Measurements from ENCODE around the gene AGMO. TPM values are rescaled to one million over a fixed set of nuclear protein-coding genes. Genes with fewer than 3 reads are reported as not detected.

The AGMO gene
- total RNA-seq, 1 experiment from 2014 or later, result not detected

DNA sequence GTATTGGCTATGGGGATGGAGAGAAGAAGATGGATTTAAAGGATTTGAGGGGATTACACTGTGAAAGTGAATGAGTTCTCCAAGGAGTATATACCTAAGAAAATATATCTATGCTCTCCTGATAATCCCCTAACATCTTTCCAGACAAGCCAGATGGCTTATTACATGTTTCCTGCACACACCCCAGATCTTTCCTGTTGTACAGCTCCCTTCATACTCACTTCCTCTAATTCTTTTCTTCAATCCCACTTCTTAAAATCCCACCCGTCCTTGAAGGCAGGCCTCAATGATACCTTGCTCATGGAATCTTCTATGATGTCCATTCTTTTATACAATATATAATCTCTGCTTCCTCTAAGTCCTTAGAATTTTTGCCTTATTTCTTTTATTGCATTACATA lies 342.1 kb downstream of the AGMO start:
- ATAC-seq, result no peak
- intact Hi-C loops (cut with micrococcal nuclease; ENCODE audit: unreplicated experiment), result no loop called here
- TF ChIP-seq POLR2AphosphoS5 (IDR thresholded peaks at IDR 0.05; ENCODE audit: low read depth, low read length) (no peak), TCF7L2 (IDR thresholded peaks at IDR 0.05; ENCODE audit: low read depth, low read length) (no peak), SIN3A (IDR thresholded peaks at IDR 0.05; ENCODE audit: borderline replicate concordance, insufficient read depth, low read depth, low read length) (no peak)
- TF ChIP-seq, protein P1, sequence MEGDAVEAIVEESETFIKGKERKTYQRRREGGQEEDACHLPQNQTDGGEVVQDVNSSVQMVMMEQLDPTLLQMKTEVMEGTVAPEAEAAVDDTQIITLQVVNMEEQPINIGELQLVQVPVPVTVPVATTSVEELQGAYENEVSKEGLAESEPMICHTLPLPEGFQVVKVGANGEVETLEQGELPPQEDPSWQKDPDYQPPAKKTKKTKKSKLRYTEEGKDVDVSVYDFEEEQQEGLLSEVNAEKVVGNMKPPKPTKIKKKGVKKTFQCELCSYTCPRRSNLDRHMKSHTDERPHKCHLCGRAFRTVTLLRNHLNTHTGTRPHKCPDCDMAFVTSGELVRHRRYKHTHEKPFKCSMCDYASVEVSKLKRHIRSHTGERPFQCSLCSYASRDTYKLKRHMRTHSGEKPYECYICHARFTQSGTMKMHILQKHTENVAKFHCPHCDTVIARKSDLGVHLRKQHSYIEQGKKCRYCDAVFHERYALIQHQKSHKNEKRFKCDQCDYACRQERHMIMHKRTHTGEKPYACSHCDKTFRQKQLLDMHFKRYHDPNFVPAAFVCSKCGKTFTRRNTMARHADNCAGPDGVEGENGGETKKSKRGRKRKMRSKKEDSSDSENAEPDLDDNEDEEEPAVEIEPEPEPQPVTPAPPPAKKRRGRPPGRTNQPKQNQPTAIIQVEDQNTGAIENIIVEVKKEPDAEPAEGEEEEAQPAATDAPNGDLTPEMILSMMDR (IDR thresholded peaks at IDR 0.05), result no peak

DNA sequence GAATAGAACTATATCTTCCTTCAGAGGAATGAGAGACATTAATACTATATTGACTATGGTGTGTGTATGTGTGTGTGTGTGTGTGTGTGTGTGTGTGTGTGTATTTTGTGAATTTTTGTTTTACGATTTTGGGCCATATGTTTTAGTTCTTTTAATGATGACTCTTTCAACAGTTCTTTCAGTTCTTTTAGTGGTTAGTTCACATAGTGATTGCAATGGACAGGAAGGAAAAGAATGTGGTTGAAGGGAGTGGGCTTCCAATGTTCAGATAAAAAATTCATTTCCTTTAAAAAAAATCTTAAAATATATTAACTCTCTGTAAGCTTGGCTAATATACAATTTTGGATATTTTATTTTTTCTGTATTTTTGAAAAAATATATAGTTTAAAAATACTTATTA lies 343.6 kb downstream of the AGMO start:
- Histone ChIP-seq H3K27me3 (ENCODE audit: control insufficient read depth, insufficient read depth, low read length) (no peaks in the 10 kb centered on the region), H3K36me3 (ENCODE audit: control insufficient read depth, insufficient read depth, low read length) (no peaks in the 10 kb centered on the region), H3K27ac (ENCODE audit: low read length) (no peak overlapping the region), H3K4me3 (ENCODE audit: low read depth in 2 of 2, low read length in 2 of 2) (no peak overlapping the region), H3K9me3 (ENCODE audit: control insufficient read depth, insufficient read depth, low read depth, low read length) (0 out of 2 replicates have a peak, but pooled peaks cover 4% of the 10 kb centered on the region), H3K4me1 (ENCODE audit: control insufficient read depth, insufficient read depth, low read length) (no peaks in the 10 kb centered on the region)
- no peak for TF ChIP-seq SIN3A (IDR thresholded peaks at IDR 0.05; ENCODE audit: borderline replicate concordance, insufficient read depth, low read depth, low read length)
- TF ChIP-seq POLR2AphosphoS5 (IDR thresholded peaks at IDR 0.05; ENCODE audit: low read depth, low read length), result no peak
- no peak for TF ChIP-seq TCF7L2 (IDR thresholded peaks at IDR 0.05; ENCODE audit: low read depth, low read length)
- TF ChIP-seq, protein P1 (IDR thresholded peaks at IDR 0.05), result no peak
- TF ChIP-seq, protein P2, sequence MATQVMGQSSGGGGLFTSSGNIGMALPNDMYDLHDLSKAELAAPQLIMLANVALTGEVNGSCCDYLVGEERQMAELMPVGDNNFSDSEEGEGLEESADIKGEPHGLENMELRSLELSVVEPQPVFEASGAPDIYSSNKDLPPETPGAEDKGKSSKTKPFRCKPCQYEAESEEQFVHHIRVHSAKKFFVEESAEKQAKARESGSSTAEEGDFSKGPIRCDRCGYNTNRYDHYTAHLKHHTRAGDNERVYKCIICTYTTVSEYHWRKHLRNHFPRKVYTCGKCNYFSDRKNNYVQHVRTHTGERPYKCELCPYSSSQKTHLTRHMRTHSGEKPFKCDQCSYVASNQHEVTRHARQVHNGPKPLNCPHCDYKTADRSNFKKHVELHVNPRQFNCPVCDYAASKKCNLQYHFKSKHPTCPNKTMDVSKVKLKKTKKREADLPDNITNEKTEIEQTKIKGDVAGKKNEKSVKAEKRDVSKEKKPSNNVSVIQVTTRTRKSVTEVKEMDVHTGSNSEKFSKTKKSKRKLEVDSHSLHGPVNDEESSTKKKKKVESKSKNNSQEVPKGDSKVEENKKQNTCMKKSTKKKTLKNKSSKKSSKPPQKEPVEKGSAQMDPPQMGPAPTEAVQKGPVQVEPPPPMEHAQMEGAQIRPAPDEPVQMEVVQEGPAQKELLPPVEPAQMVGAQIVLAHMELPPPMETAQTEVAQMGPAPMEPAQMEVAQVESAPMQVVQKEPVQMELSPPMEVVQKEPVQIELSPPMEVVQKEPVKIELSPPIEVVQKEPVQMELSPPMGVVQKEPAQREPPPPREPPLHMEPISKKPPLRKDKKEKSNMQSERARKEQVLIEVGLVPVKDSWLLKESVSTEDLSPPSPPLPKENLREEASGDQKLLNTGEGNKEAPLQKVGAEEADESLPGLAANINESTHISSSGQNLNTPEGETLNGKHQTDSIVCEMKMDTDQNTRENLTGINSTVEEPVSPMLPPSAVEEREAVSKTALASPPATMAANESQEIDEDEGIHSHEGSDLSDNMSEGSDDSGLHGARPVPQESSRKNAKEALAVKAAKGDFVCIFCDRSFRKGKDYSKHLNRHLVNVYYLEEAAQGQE (IDR thresholded peaks at IDR 0.05; ENCODE audit: insufficient read depth in 1 of 2, low read depth in 2 of 2, low read length in 1 of 2), result no peak
- ChIA-PET POLR2A (no interaction called here), CTCF (no interaction called here)
- ATAC-seq, result no peak
- in situ Hi-C loops (cut with HindIII; ENCODE audit: low pct_unique_long_range_greater_than_20kb, low sequenced_read_pairs) (no loop called here), intact Hi-C loops (cut with micrococcal nuclease; ENCODE audit: unreplicated experiment) (no loop called here)
- no TSS peak for BruUV-seq (replicated peaks)
- no peak for DNase-seq (ENCODE audit: low read depth, low spot score)

More for the DNA sequence above, 342.1 kb downstream of the AGMO start:
- no peak for DNase-seq (ENCODE audit: low read depth, low spot score)
- no peak overlapping the region for H3K27ac ChIP-seq (ENCODE audit: low read length)
- no peaks in the 10 kb centered on the region for H3K27me3 ChIP-seq (ENCODE audit: control insufficient read depth, insufficient read depth, low read length)
- BruUV-seq (replicated peaks), result no TSS peak
- 0 out of 2 replicates have a peak, but pooled peaks cover 4% of the 10 kb centered on the region for H3K9me3 ChIP-seq (ENCODE audit: control insufficient read depth, insufficient read depth, low read depth, low read length)
- no peaks in the 10 kb centered on the region for H3K4me1 ChIP-seq (ENCODE audit: control insufficient read depth, insufficient read depth, low read length)
- ChIA-PET POLR2A (no interaction called here), CTCF (no interaction called here)
- in situ Hi-C loops (cut with HindIII; ENCODE audit: low pct_unique_long_range_greater_than_20kb, low sequenced_read_pairs), result no loop called here
- H3K36me3 ChIP-seq (ENCODE audit: control insufficient read depth, insufficient read depth, low read length), result no peaks in the 10 kb centered on the region
- no peak overlapping the region for H3K4me3 ChIP-seq (ENCODE audit: low read depth in 2 of 2, low read length in 2 of 2)

Data from Panc1 (cell line).